HEK293 (cell line): ENCODE measurements around the gene SMAD4.

Experiments used
- AEBP2 ChIP-seq: fragments of 450-650 bp; formaldehyde crosslinking; IDR thresholded peaks from 2 replicates; pipeline ENCODE4 v1.5.1; 2016; ENCODE audit warnings: missing biosample characterization, missing genetic modification characterization, borderline replicate concordance
- HOXA7 ChIP-seq: sonication (generic); formaldehyde crosslinking; IDR thresholded peaks from 2 replicates; pipeline ENCODE4 v1.8.1; 2022; ENCODE audit warnings: missing genetic modification reagents, borderline replicate concordance
- PBX3 ChIP-seq: sonication (generic); formaldehyde crosslinking; IDR thresholded peaks from 2 replicates; pipeline ENCODE4 v1.8.1; 2022; ENCODE audit warnings: mild to moderate bottlenecking, moderate library complexity, missing genetic modification reagents
- PRDM1 ChIP-seq: fragments of 450-650 bp; formaldehyde crosslinking; IDR thresholded peaks from 2 replicates; pipeline ENCODE4; 2016; ENCODE audit warnings: missing biosample characterization, missing genetic modification characterization
- PRDM4 ChIP-seq: fragments of 450-650 bp; formaldehyde crosslinking; IDR thresholded peaks from 2 replicates; pipeline ENCODE4 v1.5.1; 2017; ENCODE audit warnings: missing biosample characterization, missing genetic modification characterization
- SCRT2 ChIP-seq: fragments of 450-650 bp; formaldehyde crosslinking; IDR thresholded peaks from 2 replicates; pipeline ENCODE4 v1.5.1; 2016; ENCODE audit warnings: missing biosample characterization, missing genetic modification characterization
- SP3 ChIP-seq: fragments of 450-650 bp; formaldehyde crosslinking; IDR thresholded peaks from 2 replicates; pipeline ENCODE4 v1.5.1; 2016; ENCODE audit warnings: missing biosample characterization, missing genetic modification characterization
- ZBTB21 ChIP-seq: fragments of 450-650 bp; formaldehyde crosslinking; IDR thresholded peaks from 2 replicates; pipeline ENCODE4 v1.5.1; 2017; ENCODE audit warnings: missing biosample characterization, missing genetic modification characterization
- ZBTB7A ChIP-seq: fragments of 450-650 bp; formaldehyde crosslinking; IDR thresholded peaks from 2 replicates; pipeline ENCODE4 v1.5.1; 2016; ENCODE audit warnings: low read depth, missing biosample characterization, missing genetic modification characterization
- ZFP3 ChIP-seq: fragments of 450-650 bp; formaldehyde crosslinking; IDR thresholded peaks from 2 replicates; pipeline ENCODE4 v1.5.1; 2016; ENCODE audit warnings: low read depth, missing biosample characterization, missing genetic modification characterization
- ZNF155 ChIP-seq: fragments of 450-650 bp; formaldehyde crosslinking; IDR thresholded peaks from 2 replicates; pipeline ENCODE4 v1.5.1; 2016; ENCODE audit warnings: missing biosample characterization, missing genetic modification characterization
- ZNF184 ChIP-seq: fragments of 450-650 bp; IDR thresholded peaks from 2 replicates; pipeline ENCODE4 v1.5.1; 2018; ENCODE audit warnings: missing biosample characterization, mild to moderate bottlenecking, missing genetic modification characterization
- ZNF19 ChIP-seq: fragments of 450-650 bp; formaldehyde crosslinking; IDR thresholded peaks from 2 replicates; pipeline ENCODE4; 2016; ENCODE audit warnings: missing biosample characterization, missing genetic modification characterization, low read depth
- ZNF311 ChIP-seq: fragments of 450-650 bp; formaldehyde crosslinking; IDR thresholded peaks from 2 replicates; pipeline ENCODE4 v1.5.1; 2017; ENCODE audit warnings: missing biosample characterization, missing genetic modification characterization, borderline replicate concordance
- ZNF335 ChIP-seq: fragments of 450-650 bp; formaldehyde crosslinking; conservative IDR thresholded peaks from 2 replicates; pipeline ENCODE4 v1.5.1; 2016; ENCODE audit warnings: missing biosample characterization, missing genetic modification characterization
- ZNF391 ChIP-seq: fragments of 450-650 bp; formaldehyde crosslinking; IDR thresholded peaks from 2 replicates; pipeline ENCODE4 v1.5.1; 2016; ENCODE audit warnings: low read depth, missing biosample characterization, missing genetic modification characterization, borderline replicate concordance
- ZNF449 ChIP-seq: fragments of 450-650 bp; formaldehyde crosslinking; IDR thresholded peaks from 2 replicates; pipeline ENCODE4 v1.5.1; 2017; ENCODE audit warnings: missing biosample characterization, mild to moderate bottlenecking, missing genetic modification characterization, moderate library complexity
- ZNF580 ChIP-seq: fragments of 450-650 bp; formaldehyde crosslinking; IDR thresholded peaks from 2 replicates; pipeline ENCODE4 v1.5.1; 2016; ENCODE audit warnings: missing biosample characterization, missing genetic modification characterization
- ZNF623 ChIP-seq: fragments of 450-650 bp; formaldehyde crosslinking; IDR thresholded peaks from 2 replicates; pipeline ENCODE4 v1.5.1; 2016; ENCODE audit warnings: missing biosample characterization, missing genetic modification characterization
- ZNF629 ChIP-seq: fragments of 450-650 bp; formaldehyde crosslinking; IDR thresholded peaks from 2 replicates; pipeline ENCODE4 v1.5.1; 2017; ENCODE audit warnings: missing biosample characterization, missing genetic modification characterization
- ZNF692 ChIP-seq: fragments of 450-650 bp; formaldehyde crosslinking; IDR thresholded peaks from 2 replicates; pipeline ENCODE4 v1.5.1; 2016; ENCODE audit warnings: missing biosample characterization, missing genetic modification characterization
- ZNF843 ChIP-seq: fragments of 450-650 bp; formaldehyde crosslinking; IDR thresholded peaks from 2 replicates; pipeline ENCODE4 v1.5.1; 2016; ENCODE audit warnings: missing biosample characterization, missing genetic modification characterization

SMAD4 gene

GRCh38 chr18:51030537-51031258, 685 bp downstream of the SMAD4 start (continued):
- TF ChIP-seq ZNF449 = no peak
- no peak for TF ChIP-seq ZFP3 (tag by site-specific recombination)
- no peak for TF ChIP-seq ZNF629 (tag by site-specific recombination)
- no peak for TF ChIP-seq HOXA7
- no peak for TF ChIP-seq ZNF623
- TF ChIP-seq PRDM4 = peak; percentile 80
- TF ChIP-seq AEBP2 (tag by site-specific recombination) = no peak
- no peak for TF ChIP-seq ZBTB7A
- no peak for TF ChIP-seq ZNF391 (tag by site-specific recombination)
- no peak for TF ChIP-seq PBX3 (CRISPR knock-in tag)
- TF ChIP-seq ZNF843 = no peak
- no peak for TF ChIP-seq ZNF184 (tag by site-specific recombination)
- TF ChIP-seq ZBTB21 (tag by site-specific recombination) = no peak
- TF ChIP-seq ZNF692 = no peak
- TF ChIP-seq SP3 (tag by site-specific recombination) = no peak
- no peak for TF ChIP-seq SCRT2
- TF ChIP-seq ZNF19 (tag by site-specific recombination) = no peak
- TF ChIP-seq ZNF580 = no peak
- no peak for TF ChIP-seq ZNF155 (tag by site-specific recombination)
- TF ChIP-seq ZNF311 (tag by site-specific recombination) = no peak
- TF ChIP-seq ZNF335 (tag by site-specific recombination) = peak; percentile 31; the same call in 1 of the 2 replicates
- TF ChIP-seq PRDM1 = peak; percentile 98
